ENCODE measurements around the gene DCST2. TPM values are rescaled to one million over a fixed set of nuclear protein-coding genes. Genes with fewer than 3 reads are reported as not detected.
A peak's percentile ranks its signal among the peaks of the same experiment; 100 is the strongest.

The DCST2 gene
- total and polyA plus RNA-seq, 9 of the 15 experiments (the other 6 are each of a cell fraction or from before 2014, with no cell fraction given) = 0.09 to 0.49 (median 0.11) TPM; not detected in 3

DNA sequence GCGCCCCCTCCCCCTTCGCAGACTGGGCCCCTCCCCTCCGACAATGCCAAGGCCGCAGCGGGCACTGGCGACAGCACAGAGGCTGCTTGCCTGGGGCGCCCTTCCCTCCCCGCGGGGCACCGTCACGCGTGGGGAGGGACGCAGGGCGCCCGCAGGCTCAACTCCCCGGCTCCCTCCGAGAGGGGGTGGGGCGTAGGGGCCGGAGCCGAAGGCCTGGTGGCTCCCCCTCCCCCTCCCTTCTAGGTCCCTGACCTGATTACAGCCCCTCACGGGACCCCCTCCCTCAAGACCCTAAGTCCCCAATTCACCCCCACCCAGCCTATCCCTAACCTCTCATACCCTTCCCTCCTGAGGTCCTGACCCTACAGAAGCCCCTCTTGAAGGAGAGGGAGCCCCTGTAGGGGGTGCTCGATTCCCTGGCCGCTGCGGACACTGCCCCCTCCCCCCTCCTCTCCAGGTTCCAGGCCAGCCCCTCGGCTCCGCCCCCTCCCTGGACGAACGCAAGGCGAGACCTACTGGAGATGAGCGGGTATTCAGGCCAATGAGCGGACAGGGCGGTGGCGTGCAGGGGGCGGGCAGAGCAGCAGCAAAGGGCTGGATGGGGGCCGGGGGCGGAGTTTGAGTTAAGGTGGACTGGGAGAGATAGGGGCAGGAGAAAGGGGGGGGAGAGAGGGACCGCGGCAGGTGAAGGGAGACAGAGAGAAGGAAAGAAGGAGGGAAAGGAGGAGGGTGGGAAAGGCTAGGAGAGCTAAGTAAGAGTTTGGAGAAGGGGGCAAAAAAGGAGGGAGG is 31.7 kb downstream of the DCST2 start (continued):
- TF ChIP-seq KAT8 (IDR thresholded peaks at IDR 0.05; ENCODE audit: low read depth) (no peak), ZBTB7A (IDR thresholded peaks at IDR 0.05; ENCODE audit: borderline replicate concordance, control insufficient read depth, low read depth, low read length) (peak; percentile 99), DMBX1 (CRISPR knock-in tag; IDR thresholded peaks at IDR 0.05; ENCODE audit: borderline replicate concordance) (no peak), ZNF197 (CRISPR knock-in tag; IDR thresholded peaks at IDR 0.05; ENCODE audit: low read depth) (peak; percentile 15; the same call in 1 of the 2 replicates), RBM34 (IDR thresholded peaks at IDR 0.05; ENCODE audit: borderline replicate concordance, insufficient read depth, low read length) (no peak), HNRNPL (IDR thresholded peaks at IDR 0.05; ENCODE audit: low read depth, low read length) (peak; percentile 63; the same call in 1 of the 2 replicates), FOXP1 (CRISPR knock-in tag; IDR thresholded peaks at IDR 0.05) (no peak; the same call in 1 of the 2 replicates), ZBTB17 (CRISPR knock-in tag; IDR thresholded peaks at IDR 0.05) (no peak), ZNF764 (CRISPR knock-in tag; IDR thresholded peaks at IDR 0.05; ENCODE audit: low read depth) (no peak), RHOXF2B (CRISPR knock-in tag; conservative IDR thresholded peaks at IDR 0.05) (no peak), SIN3A (IDR thresholded peaks at IDR 0.05; ENCODE audit: borderline replicate concordance in 2 of 2, control insufficient read depth in 1 of 2, low read depth in 2 of 2, low read length in 2 of 2) (peak in 1 of 2 experiments; percentile 15; a peak in 1 of 4 replicates), XRCC5 (IDR thresholded peaks at IDR 0.05; ENCODE audit: low read depth, low read length) (no peak), DDX20 (tag; IDR thresholded peaks at IDR 0.05; ENCODE audit: low read depth) (no peak)
- TF ChIP-seq, protein P1, sequence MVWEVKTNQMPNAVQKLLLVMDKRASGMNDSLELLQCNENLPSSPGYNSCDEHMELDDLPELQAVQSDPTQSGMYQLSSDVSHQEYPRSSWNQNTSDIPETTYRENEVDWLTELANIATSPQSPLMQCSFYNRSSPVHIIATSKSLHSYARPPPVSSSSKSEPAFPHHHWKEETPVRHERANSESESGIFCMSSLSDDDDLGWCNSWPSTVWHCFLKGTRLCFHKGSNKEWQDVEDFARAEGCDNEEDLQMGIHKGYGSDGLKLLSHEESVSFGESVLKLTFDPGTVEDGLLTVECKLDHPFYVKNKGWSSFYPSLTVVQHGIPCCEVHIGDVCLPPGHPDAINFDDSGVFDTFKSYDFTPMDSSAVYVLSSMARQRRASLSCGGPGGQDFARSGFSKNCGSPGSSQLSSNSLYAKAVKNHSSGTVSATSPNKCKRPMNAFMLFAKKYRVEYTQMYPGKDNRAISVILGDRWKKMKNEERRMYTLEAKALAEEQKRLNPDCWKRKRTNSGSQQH (CRISPR knock-in tag; IDR thresholded peaks at IDR 0.05) = peak; percentile 93
- TF ChIP-seq, protein P2, sequence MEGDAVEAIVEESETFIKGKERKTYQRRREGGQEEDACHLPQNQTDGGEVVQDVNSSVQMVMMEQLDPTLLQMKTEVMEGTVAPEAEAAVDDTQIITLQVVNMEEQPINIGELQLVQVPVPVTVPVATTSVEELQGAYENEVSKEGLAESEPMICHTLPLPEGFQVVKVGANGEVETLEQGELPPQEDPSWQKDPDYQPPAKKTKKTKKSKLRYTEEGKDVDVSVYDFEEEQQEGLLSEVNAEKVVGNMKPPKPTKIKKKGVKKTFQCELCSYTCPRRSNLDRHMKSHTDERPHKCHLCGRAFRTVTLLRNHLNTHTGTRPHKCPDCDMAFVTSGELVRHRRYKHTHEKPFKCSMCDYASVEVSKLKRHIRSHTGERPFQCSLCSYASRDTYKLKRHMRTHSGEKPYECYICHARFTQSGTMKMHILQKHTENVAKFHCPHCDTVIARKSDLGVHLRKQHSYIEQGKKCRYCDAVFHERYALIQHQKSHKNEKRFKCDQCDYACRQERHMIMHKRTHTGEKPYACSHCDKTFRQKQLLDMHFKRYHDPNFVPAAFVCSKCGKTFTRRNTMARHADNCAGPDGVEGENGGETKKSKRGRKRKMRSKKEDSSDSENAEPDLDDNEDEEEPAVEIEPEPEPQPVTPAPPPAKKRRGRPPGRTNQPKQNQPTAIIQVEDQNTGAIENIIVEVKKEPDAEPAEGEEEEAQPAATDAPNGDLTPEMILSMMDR (IDR thresholded peaks at IDR 0.05 in 2 of 3, conservative IDR thresholded peaks at IDR 0.05 in 1 of 3; ENCODE audit: insufficient read depth in 2 of 3, low read depth in 1 of 3, low read length in 3 of 3) = peak; percentile 60 to 70 (median 65)
- TF ChIP-seq, protein P3, sequence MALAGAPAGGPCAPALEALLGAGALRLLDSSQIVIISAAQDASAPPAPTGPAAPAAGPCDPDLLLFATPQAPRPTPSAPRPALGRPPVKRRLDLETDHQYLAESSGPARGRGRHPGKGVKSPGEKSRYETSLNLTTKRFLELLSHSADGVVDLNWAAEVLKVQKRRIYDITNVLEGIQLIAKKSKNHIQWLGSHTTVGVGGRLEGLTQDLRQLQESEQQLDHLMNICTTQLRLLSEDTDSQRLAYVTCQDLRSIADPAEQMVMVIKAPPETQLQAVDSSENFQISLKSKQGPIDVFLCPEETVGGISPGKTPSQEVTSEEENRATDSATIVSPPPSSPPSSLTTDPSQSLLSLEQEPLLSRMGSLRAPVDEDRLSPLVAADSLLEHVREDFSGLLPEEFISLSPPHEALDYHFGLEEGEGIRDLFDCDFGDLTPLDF (CRISPR knock-in tag; IDR thresholded peaks at IDR 0.05) = no peak
- TF ChIP-seq, protein P4, sequence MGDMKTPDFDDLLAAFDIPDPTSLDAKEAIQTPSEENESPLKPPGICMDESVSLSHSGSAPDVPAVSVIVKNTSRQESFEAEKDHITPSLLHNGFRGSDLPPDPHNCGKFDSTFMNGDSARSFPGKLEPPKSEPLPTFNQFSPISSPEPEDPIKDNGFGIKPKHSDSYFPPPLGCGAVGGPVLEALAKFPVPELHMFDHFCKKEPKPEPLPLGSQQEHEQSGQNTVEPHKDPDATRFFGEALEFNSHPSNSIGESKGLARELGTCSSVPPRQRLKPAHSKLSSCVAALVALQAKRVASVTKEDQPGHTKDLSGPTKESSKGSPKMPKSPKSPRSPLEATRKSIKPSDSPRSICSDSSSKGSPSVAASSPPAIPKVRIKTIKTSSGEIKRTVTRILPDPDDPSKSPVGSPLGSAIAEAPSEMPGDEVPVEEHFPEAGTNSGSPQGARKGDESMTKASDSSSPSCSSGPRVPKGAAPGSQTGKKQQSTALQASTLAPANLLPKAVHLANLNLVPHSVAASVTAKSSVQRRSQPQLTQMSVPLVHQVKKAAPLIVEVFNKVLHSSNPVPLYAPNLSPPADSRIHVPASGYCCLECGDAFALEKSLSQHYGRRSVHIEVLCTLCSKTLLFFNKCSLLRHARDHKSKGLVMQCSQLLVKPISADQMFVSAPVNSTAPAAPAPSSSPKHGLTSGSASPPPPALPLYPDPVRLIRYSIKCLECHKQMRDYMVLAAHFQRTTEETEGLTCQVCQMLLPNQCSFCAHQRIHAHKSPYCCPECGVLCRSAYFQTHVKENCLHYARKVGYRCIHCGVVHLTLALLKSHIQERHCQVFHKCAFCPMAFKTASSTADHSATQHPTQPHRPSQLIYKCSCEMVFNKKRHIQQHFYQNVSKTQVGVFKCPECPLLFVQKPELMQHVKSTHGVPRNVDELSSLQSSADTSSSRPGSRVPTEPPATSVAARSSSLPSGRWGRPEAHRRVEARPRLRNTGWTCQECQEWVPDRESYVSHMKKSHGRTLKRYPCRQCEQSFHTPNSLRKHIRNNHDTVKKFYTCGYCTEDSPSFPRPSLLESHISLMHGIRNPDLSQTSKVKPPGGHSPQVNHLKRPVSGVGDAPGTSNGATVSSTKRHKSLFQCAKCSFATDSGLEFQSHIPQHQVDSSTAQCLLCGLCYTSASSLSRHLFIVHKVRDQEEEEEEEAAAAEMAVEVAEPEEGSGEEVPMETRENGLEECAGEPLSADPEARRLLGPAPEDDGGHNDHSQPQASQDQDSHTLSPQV (IDR thresholded peaks at IDR 0.05) = no peak

All from K562 (cell line).